Kidney (tissue), 14 donors: ENCODE data around the gene CABLES2. TPM values are rescaled to one million over a fixed set of nuclear protein-coding genes. Genes with fewer than 3 reads are reported as not detected.

Source experiments
- DNase-seq, 5 donors: peaks; one replicate each; pipeline ENCODE4 v3.0.0-alpha.2; 2013 to 2020
- FAIRE-seq: peaks from 2 replicates; lab custom pipeline; 2012; peaks lifted over from hg19 to GRCh38; lab: Jason Lieb, UNC
- H3K27ac ChIP-seq, 2 donors: one replicate each; pipeline ENCODE4 v1.7.0; 2013; ENCODE audit warnings: low read depth in 2 of 2, low read length in 2 of 2, inconsistent platforms in 1 of 2
- H3K27me3 ChIP-seq: one replicate; pipeline ENCODE4 v1.7.1; 2013; ENCODE audit warnings: low read length, inconsistent platforms; ENCODE audit not compliant: control insufficient read depth, insufficient read depth
- H3K36me3 ChIP-seq, 3 donors: one replicate each; pipeline versions ENCODE4 v1.7.0 to v1.7.1; 2013; ENCODE audit warnings: low read length in 3 of 3, control low read depth in 1 of 3, inconsistent platforms in 1 of 3; ENCODE audit not compliant: insufficient read depth in 3 of 3, control insufficient read depth in 2 of 3
- H3K4me1 ChIP-seq, 3 donors: one replicate each; pipeline versions ENCODE4 v1.7.0 to v1.7.1; 2013; ENCODE audit warnings: low read length in 3 of 3, inconsistent platforms in 1 of 3, low read depth in 1 of 3; ENCODE audit not compliant: control insufficient read depth in 2 of 3, insufficient read depth in 2 of 3
- H3K4me3 ChIP-seq, 3 donors: one replicate each; pipeline versions ENCODE4 v1.7.0 to v1.8.1; 2013; ENCODE audit warnings: low read length in 3 of 3, control low read depth in 1 of 3, inconsistent platforms in 1 of 3
- H3K9ac ChIP-seq, 3 donors: one replicate each; pipeline versions ENCODE4 v1.7.0 to v1.7.1; 2013; ENCODE audit warnings: low read length in 3 of 3, control low read depth in 1 of 3, inconsistent platforms in 1 of 3
- H3K9me3 ChIP-seq, 3 donors: one replicate each; pipeline versions ENCODE4 v1.7.0 to v1.7.1; 2013; ENCODE audit warnings: low read length in 3 of 3, control low read depth in 1 of 3, inconsistent platforms in 1 of 3; ENCODE audit not compliant: control insufficient read depth in 2 of 3, insufficient read depth in 1 of 3
- intact Hi-C: fragments of 100-400 bp; cut with DNase I; formaldehyde crosslinking; loops from one replicate; pipeline ENCODE4 v1.11.1; 2022
- polyA plus RNA-seq: library from polyadenylated mRNA; stranded (reverse); fragments of 350-450 nt; fragmentation: Illumina TruSeq; extraction: RNeasy Lipid Tissue Mini Kit (QIAGEN cat#74804); gene quantifications from one replicate; pipeline ENCODE4 v1.2.3, GENCODE V29; 2014; ENCODE audit warnings: low read depth, low replicate concordance; ENCODE audit not compliant: insufficient read depth
- total RNA-seq: library from RNA; stranded (reverse); fragmentation: NEBNext Ultra II Directional; extraction: Animal tissue kit (Norgen Biotek cat#: 25700); gene quantifications from one replicate; pipeline ENCODE4 v1.2.1, GENCODE V29; 2021
- TF ChIP-seq, protein P1 (sequence below): IDR thresholded peaks from 3 replicates; pipeline ENCODE4 v1.5.1; 2012; ENCODE audit warnings: mild to moderate bottlenecking, moderate library complexity, borderline replicate concordance; ENCODE audit not compliant: insufficient read depth; ENCODE audit errors: extremely low read depth
- donor health status: control.
- donor health status: control.
- donor health status: control.
- donor health status: control.
- donor health status: control.
- donor health status: DM: yes; HTN: yes; CAD: no.
- donor health status: Normal renal cell carcinoma (clear cell type).

Gene CABLES2
- total and polyA plus RNA-seq, 2 donors from 2014 or later = 2.0 to 4.5 TPM

DNA sequence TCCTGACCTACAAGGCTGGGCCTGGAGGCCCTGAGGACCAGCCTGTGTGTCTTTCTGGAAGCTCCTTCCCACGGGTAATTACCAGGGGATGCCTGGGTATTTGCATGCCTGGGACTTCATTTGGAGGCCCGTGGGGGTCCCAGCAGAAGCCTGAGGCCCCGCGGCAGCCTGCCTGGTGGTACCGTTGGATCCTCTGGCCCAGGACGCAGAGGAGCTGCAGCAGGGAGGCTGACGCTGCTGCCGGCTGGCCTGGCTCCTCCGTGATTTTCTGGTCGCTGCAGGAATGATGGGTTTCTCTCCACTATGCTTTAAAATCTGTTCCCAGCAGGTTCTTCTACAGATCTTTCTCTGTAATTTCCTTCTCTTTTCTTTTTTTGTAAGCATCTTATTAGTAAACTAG is 6.5 kb downstream of the CABLES2 start:
- FAIRE-seq (no peak), DNase-seq (no peak)
- no peaks in the 10 kb centered on the region for H3K9me3 ChIP-seq
- no peak overlapping the region for H3K27ac ChIP-seq
- TF ChIP-seq, protein P1, sequence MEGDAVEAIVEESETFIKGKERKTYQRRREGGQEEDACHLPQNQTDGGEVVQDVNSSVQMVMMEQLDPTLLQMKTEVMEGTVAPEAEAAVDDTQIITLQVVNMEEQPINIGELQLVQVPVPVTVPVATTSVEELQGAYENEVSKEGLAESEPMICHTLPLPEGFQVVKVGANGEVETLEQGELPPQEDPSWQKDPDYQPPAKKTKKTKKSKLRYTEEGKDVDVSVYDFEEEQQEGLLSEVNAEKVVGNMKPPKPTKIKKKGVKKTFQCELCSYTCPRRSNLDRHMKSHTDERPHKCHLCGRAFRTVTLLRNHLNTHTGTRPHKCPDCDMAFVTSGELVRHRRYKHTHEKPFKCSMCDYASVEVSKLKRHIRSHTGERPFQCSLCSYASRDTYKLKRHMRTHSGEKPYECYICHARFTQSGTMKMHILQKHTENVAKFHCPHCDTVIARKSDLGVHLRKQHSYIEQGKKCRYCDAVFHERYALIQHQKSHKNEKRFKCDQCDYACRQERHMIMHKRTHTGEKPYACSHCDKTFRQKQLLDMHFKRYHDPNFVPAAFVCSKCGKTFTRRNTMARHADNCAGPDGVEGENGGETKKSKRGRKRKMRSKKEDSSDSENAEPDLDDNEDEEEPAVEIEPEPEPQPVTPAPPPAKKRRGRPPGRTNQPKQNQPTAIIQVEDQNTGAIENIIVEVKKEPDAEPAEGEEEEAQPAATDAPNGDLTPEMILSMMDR = no peak
- H3K27me3 ChIP-seq = no peaks in the 10 kb centered on the region
- H3K4me3 ChIP-seq = no peak overlapping the region
- H3K36me3 ChIP-seq = no peaks in the 10 kb centered on the region
- H3K9ac ChIP-seq = no peak overlapping the region
- intact Hi-C loops = no loop called here
- H3K4me1 ChIP-seq = peaks cover 0 to 5% (median 1%) of the 10 kb centered on the region in 3 donors

DNA sequence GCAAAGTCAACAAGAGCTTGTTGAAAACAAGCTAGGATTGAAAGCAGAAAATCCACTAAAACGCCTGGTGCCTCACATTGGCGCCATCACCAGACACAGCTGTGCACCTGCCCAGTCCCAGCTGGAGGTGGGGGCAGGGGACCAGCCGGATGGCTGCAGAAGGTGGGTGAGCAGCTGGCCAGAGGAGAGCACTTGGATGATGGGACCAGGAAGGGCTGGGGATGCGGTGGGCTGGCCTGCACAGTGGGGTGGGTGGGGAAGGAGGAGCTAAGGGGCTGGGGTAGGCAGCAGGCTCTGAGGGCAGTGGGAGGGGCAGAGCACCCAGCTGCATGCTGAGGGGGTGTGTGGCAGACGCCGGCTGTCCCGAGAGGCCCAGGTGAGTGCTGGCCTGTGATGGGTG is 7.1 kb downstream of the CABLES2 start:
- Histone ChIP-seq H3K4me1 (no peaks in the 10 kb centered on the region), H3K27me3 (no peaks in the 10 kb centered on the region), H3K4me3 (no peak overlapping the region), H3K27ac (no peak overlapping the region), H3K9ac (no peak overlapping the region), H3K9me3 (no peaks in the 10 kb centered on the region), H3K36me3 (no peaks in the 10 kb centered on the region)
- DNase-seq (no peak), FAIRE-seq (no peak)
- intact Hi-C loops = no loop called here
- TF ChIP-seq, protein P1 = no peak

- TF ChIP-seq, protein P1 = no peak
- Histone ChIP-seq H3K27me3 (no peaks in the 10 kb centered on the region), H3K9me3 (no peaks in the 10 kb centered on the region), H3K9ac (no peak overlapping the region), H3K4me1 (no peaks in the 10 kb centered on the region), H3K36me3 (no peaks in the 10 kb centered on the region), H3K4me3 (no peak overlapping the region), H3K27ac (no peak overlapping the region)
- FAIRE-seq (no peak), DNase-seq (no peak)
- intact Hi-C loops = no loop called here
These were observed 8.8 kb downstream of the CABLES2 start for GRCh38 chr20:62398120-62398821.
